H1 (cell line): ENCODE results near the gene LHFPL3.

ENCODE experiments used
- JUN ChIP-seq: IDR thresholded peaks from 2 replicates; pipeline ENCODE4 v1.6.1; 2011; ENCODE audit warnings: low read depth, mild to moderate bottlenecking, improper control_type of control experiment, low read length
- MAX ChIP-seq: IDR thresholded peaks from 2 replicates; pipeline ENCODE4 v1.6.1; 2012; ENCODE audit warnings: inconsistent platforms
- POLR2A ChIP-seq, 2 experiments: IDR thresholded peaks; 1 replicate in 1 of 2; 2 replicates in 1 of 2; pipeline ENCODE4 v1.6.1; 2011; ENCODE audit warnings: low read depth in 2 of 2, low read length in 2 of 2, mild to moderate bottlenecking in 2 of 2; ENCODE audit errors: control extremely low read depth in 1 of 2
- USF2 ChIP-seq: IDR thresholded peaks from 2 replicates; pipeline ENCODE4 v1.6.1; 2011; ENCODE audit warnings: low read length, improper control_type of control experiment
- YY1 ChIP-seq: IDR thresholded peaks from 2 replicates; pipeline ENCODE4 v1.6.1; 2011; ENCODE audit warnings: low read depth, mild to moderate bottlenecking, low read length

GRCh38 chr7:104839842-104840241 lies 511.4 kb downstream of the LHFPL3 start:
- no peak for TF ChIP-seq USF2
- no peak for TF ChIP-seq POLR2A (IDR thresholded peaks at IDR 0.05; ENCODE audit: control extremely low read depth in 1 of 2, low read depth in 2 of 2, low read length in 2 of 2)
- TF ChIP-seq MAX: no peak
- no peak for TF ChIP-seq YY1
- TF ChIP-seq JUN: no peak
